Left ventricle myocardium superior (tissue), 1 donor: ENCODE results near the gene FBN1. TPM values are rescaled to one million over a fixed set of nuclear protein-coding genes. Genes with fewer than 3 reads are reported as not detected.

Experiments
- ATAC-seq: fragments of 200-7000 bp; cut with Tn5 transposase; one replicate; pipeline ENCODE4 v1.9.1; 2020; ENCODE audit warnings: mild to moderate bottlenecking, moderate library complexity
- DNase-seq: peaks from one replicate; pipeline ENCODE4 v3.0.0-alpha.2; 2020
- intact Hi-C: fragments of 100-400 bp; cut with micrococcal nuclease; formaldehyde crosslinking; loops from one replicate; pipeline ENCODE4 v1.11.0; 2022
- total RNA-seq: library from RNA; stranded (reverse); fragmentation: NEBNext Ultra II Directional; extraction: Animal tissue kit (Norgen Biotek cat#: 25700); gene quantifications from one replicate; pipeline ENCODE4 v1.2.1, GENCODE V29; 2021
- donor health status: DM: no; HTN: yes; CAD: no; lungs with severe emphysema.

The FBN1 gene
- total RNA-seq, 1 donor from 2014 or later, result 27.6 TPM

- ATAC-seq, result no peak
- intact Hi-C loops, result no loop called here
- DNase-seq, result no peak
These were observed 249.5 kb downstream of the FBN1 start for GRCh38 chr15:48396020-48396419.

- intact Hi-C loops, result no loop called here
- ATAC-seq (peak; percentile 85), DNase-seq (peak; percentile 88)
These were observed 249.9 kb downstream of the FBN1 start for GRCh38 chr15:48395521-48396011.

- DNase-seq, result no peak
- intact Hi-C loops, result no loop called here
- no peak for ATAC-seq
These were observed 250.5 kb downstream of the FBN1 start for GRCh38 chr15:48394970-48395369.

- intact Hi-C loops, result no loop called here
- DNase-seq, result peak; percentile 64
- ATAC-seq, result peak; percentile 55
These were observed 251.6 kb downstream of the FBN1 start for GRCh38 chr15:48393645-48394506.

- intact Hi-C loops, result no loop called here
These were observed 253.2 kb downstream of the FBN1 start for GRCh38 chr15:48392356-48392755.

GRCh38 chr15:48391950-48392349, 253.6 kb downstream of the FBN1 start:
- intact Hi-C loops, result no loop called here
- no peak for ATAC-seq
- DNase-seq, result no peak

More at GRCh38 chr15:48392356-48392755, 253.2 kb downstream of the FBN1 start:
- peak; percentile 58 for ATAC-seq
- DNase-seq, result peak; percentile 57

- DNase-seq, result no peak
- ATAC-seq, result peak; percentile 6
- intact Hi-C loops, result no loop called here
These were observed 255.8 kb downstream of the FBN1 start for GRCh38 chr15:48389691-48390143.

- intact Hi-C loops, result no loop called here
- no peak for DNase-seq
- ATAC-seq, result no peak
These were observed 256.6 kb downstream of the FBN1 start for GRCh38 chr15:48388910-48389309.

GRCh38 chr15:48388016-48388851, 257.3 kb downstream of the FBN1 start:
- no peak for DNase-seq
- intact Hi-C loops, result no loop called here
- ATAC-seq, result peak; percentile 67

- no peak for DNase-seq
- ATAC-seq, result no peak
- intact Hi-C loops, result no loop called here
These were observed 260.3 kb downstream of the FBN1 start for GRCh38 chr15:48385031-48385830.

GRCh38 chr15:48384616-48385015, 260.9 kb downstream of the FBN1 start:
- no peak for ATAC-seq
- intact Hi-C loops, result no loop called here
- no peak for DNase-seq

GRCh38 chr15:48383031-48383430, 262.5 kb downstream of the FBN1 start:
- DNase-seq (no peak), ATAC-seq (no peak)
- intact Hi-C loops, result no loop called here

- intact Hi-C loops, result no loop called here
- ATAC-seq (no peak), DNase-seq (no peak)
These were observed 263.6 kb downstream of the FBN1 start for GRCh38 chr15:48381861-48382260.

GRCh38 chr15:48380198-48380597, 265.3 kb downstream of the FBN1 start:
- DNase-seq (no peak), ATAC-seq (no peak)
- intact Hi-C loops, result no loop called here

- no peak for DNase-seq
- intact Hi-C loops, result no loop called here
- ATAC-seq, result no peak
These were observed 269.7 kb downstream of the FBN1 start for GRCh38 chr15:48375767-48376166.

- intact Hi-C loops, result no loop called here
- ATAC-seq (no peak), DNase-seq (no peak)
These were observed 271.0 kb downstream of the FBN1 start for GRCh38 chr15:48374472-48374871.

GRCh38 chr15:48373821-48374451, 271.6 kb downstream of the FBN1 start:
- intact Hi-C loops, result no loop called here
- ATAC-seq, result peak; percentile 84
- peak; percentile 56 for DNase-seq

- no peak for DNase-seq
- no peak for ATAC-seq
- intact Hi-C loops, result no loop called here
These were observed 273.5 kb downstream of the FBN1 start for GRCh38 chr15:48371961-48372360.

GRCh38 chr15:48371550-48371949, 274.0 kb downstream of the FBN1 start:
- intact Hi-C loops, result no loop called here
- ATAC-seq (no peak), DNase-seq (no peak)
